GM12878 (cell line): ENCODE data around the gene PAGE2.

Source experiments
- ASH2L ChIP-seq: fragments of 300-600, 200-600 bp; sonication (generic); IDR thresholded peaks from 2 replicates; pipeline ENCODE4 v1.6.1; 2017; ENCODE audit warnings: low read depth, mild to moderate bottlenecking, borderline replicate concordance
- CTCF ChIP-seq, 3 experiments: IDR thresholded peaks in 2 of 3; conservative IDR thresholded peaks in 1 of 3; 2 replicates each; pipeline ENCODE4 v1.5.1; 2011; ENCODE audit warnings: low read depth in 3 of 3, low read length in 3 of 3, mild to moderate bottlenecking in 3 of 3, control low read depth in 2 of 3, moderate library complexity in 2 of 3, inconsistent platforms in 1 of 3, mixed read lengths in 1 of 3; ENCODE audit not compliant: control insufficient read depth in 2 of 3, insufficient read depth in 1 of 3; ENCODE audit errors: extremely low read depth in 1 of 3
- EZH2 ChIP-seq: IDR thresholded peaks from 2 replicates; pipeline ENCODE4 v1.6.1; 2012; ENCODE audit warnings: low read depth, mild to moderate bottlenecking, control low read depth, inconsistent platforms, low read length, borderline replicate concordance; ENCODE audit not compliant: control insufficient read depth
- JUNB ChIP-seq: IDR thresholded peaks from 2 replicates; pipeline ENCODE4 v1.6.1; 2016; ENCODE audit warnings: antibody characterized with exemption, mild to moderate bottlenecking
- MXI1 ChIP-seq: fragments of 150-350 bp; IDR thresholded peaks from 2 replicates; pipeline ENCODE4 v1.6.1; 2011; ENCODE audit warnings: low read depth, mild to moderate bottlenecking, inconsistent platforms, low read length, improper control_type of control experiment
- NFIC ChIP-seq: IDR thresholded peaks from 2 replicates; pipeline ENCODE4 v1.6.1; 2012; ENCODE audit warnings: low read depth, mild to moderate bottlenecking, inconsistent platforms, low read length, moderate library complexity
- NFYA ChIP-seq: IDR thresholded peaks from 2 replicates; pipeline ENCODE4 v1.6.1; 2011; ENCODE audit warnings: low read depth, mild to moderate bottlenecking, low read length, improper control_type of control experiment, borderline replicate concordance
- REST ChIP-seq: IDR thresholded peaks from 2 replicates; pipeline ENCODE4 v1.6.1; 2012; ENCODE audit warnings: mild to moderate bottlenecking, low read depth, low read length
- RFX5 ChIP-seq: IDR thresholded peaks from 2 replicates; pipeline ENCODE4 v1.6.1; 2011; ENCODE audit warnings: low read depth, low read length, improper control_type of control experiment
- SREBF2 ChIP-seq: IDR thresholded peaks from 2 replicates; pipeline ENCODE4 v1.6.1; 2012; ENCODE audit warnings: mild to moderate bottlenecking, low read length
- TBL1XR1 ChIP-seq: IDR thresholded peaks from 2 replicates; pipeline ENCODE4 v1.6.1; 2012; ENCODE audit warnings: low read depth, low read length, improper control_type of control experiment

DNA sequence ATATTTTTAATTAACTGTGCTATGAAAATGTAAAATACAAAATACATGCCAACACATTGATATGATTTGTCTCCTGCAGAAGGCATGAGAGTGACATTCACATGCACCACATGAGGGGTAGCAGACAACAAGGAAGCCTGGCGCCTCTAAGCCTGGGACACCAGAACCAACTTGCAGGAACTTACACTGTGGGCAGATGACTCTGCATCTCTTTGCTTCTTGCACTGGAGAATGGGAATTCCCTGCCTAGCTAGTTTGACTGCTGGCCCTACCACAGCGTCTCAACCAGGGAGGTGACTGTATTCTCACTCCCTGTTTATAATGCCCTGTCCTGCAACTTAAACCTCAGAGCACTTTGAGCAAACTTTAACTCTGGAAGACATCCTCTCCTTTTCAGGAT is 40.5 kb downstream of the PAGE2 start:
- TF ChIP-seq NFYA (no peak), JUNB (no peak), CTCF (IDR thresholded peaks at IDR 0.05 in 2 of 3, conservative IDR thresholded peaks at IDR 0.05 in 1 of 3; ENCODE audit: control insufficient read depth in 2 of 3, extremely low read depth in 1 of 3, insufficient read depth in 1 of 3, low read depth in 3 of 3, low read length in 3 of 3) (no peak), EZH2 (no peak), NFIC (no peak), ASH2L (no peak), TBL1XR1 (no peak), SREBF2 (no peak), RFX5 (no peak), MXI1 (no peak), REST (no peak)
